Ascending aorta (tissue), 2 donors: ENCODE data around the gene CMPK2. TPM values are rescaled to one million over a fixed set of nuclear protein-coding genes. Genes with fewer than 3 reads are reported as not detected.

ENCODE experiments used
- DNase-seq, 2 donors: peaks; one replicate each; pipeline ENCODE4 v3.0.0-alpha.2; 2019; ENCODE audit warnings: low spot score in 2 of 2
- H3K27ac ChIP-seq, 2 donors: fragments of 200-600 bp; sonication (generic); one replicate each; pipeline ENCODE4 v1.5.1; 2016 to 2017; ENCODE audit warnings: mild to moderate bottlenecking in 1 of 2
- H3K27me3 ChIP-seq: fragments of 200-600 bp; sonication (generic); one replicate; pipeline ENCODE4 v1.5.1; 2017
- H3K36me3 ChIP-seq, 2 donors: fragments of 200-600 bp; sonication (generic); one replicate each; pipeline ENCODE4 v1.5.1; 2016
- H3K4me1 ChIP-seq, 2 donors: fragments of 200-600 bp; sonication (generic); one replicate each; pipeline ENCODE4 v1.5.1; 2016 to 2017; ENCODE audit warnings: mild to moderate bottlenecking in 1 of 2
- H3K4me3 ChIP-seq, 2 donors: fragments of 200-600 bp; sonication (generic); one replicate each; pipeline ENCODE4 v1.5.1; 2016 to 2017; ENCODE audit warnings: mild to moderate bottlenecking in 1 of 2
- H3K9me3 ChIP-seq, 2 donors: fragments of 200-600 bp; sonication (generic); one replicate each; pipeline ENCODE4 v1.5.1; 2016
- intact Hi-C: fragments of 100-400 bp; cut with DNase I; formaldehyde crosslinking; loops from one replicate; pipeline ENCODE4 v1.15.1; 2023
- total RNA-seq: library from RNA; depleted of rRNA; stranded (reverse); fragments of >200 nt; gene quantifications from one replicate; pipeline ENCODE4 v1.1.0, GENCODE V29; 2016
- TF ChIP-seq, protein P1 (sequence below), 3 experiments: fragments of 200-600 bp in 2 of 3; fragments of 450-650 bp in 1 of 3; sonication (generic) in 2 of 3; IDR thresholded peaks; one replicate each; pipeline ENCODE4 v1.5.1; 2016 to 2019; ENCODE audit warnings: antibody characterized with exemption in 3 of 3, mild to moderate bottlenecking in 1 of 3, moderate library complexity in 1 of 3

Gene CMPK2
- total RNA-seq, 1 donor from 2014 or later = 9.4 TPM

DNA sequence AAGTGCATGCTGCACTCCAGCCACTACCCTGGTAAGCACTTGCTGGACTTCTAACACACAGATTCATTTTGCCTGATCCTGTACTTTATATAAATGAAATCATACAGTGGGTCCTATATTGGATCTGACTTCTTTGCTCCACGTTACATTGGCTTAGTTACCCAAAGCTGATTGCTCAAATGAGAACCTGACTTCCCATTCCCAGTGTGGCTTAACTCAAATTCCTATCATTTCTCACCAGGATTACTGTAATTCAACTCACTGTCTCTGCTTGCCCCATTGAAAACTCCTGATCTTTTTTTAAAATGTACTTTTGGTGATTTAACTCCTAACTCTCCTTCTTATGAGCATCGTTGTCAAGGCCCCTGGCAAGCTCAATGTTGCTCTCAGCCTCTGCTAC is 13.3 kb upstream of the CMPK2 start:
- Histone ChIP-seq H3K36me3 (no peaks in the 10 kb centered on the region), H3K27ac (no peak overlapping the region), H3K4me1 (peaks cover 0 to 9% of the 10 kb centered on the region in 2 donors), H3K4me3 (peak overlapping the region in 1 of 2 donors; percentile 63), H3K9me3 (no peaks in the 10 kb centered on the region), H3K27me3 (no peaks in the 10 kb centered on the region)
- intact Hi-C loops = no loop called here
- no peak for DNase-seq
- TF ChIP-seq, protein P1, sequence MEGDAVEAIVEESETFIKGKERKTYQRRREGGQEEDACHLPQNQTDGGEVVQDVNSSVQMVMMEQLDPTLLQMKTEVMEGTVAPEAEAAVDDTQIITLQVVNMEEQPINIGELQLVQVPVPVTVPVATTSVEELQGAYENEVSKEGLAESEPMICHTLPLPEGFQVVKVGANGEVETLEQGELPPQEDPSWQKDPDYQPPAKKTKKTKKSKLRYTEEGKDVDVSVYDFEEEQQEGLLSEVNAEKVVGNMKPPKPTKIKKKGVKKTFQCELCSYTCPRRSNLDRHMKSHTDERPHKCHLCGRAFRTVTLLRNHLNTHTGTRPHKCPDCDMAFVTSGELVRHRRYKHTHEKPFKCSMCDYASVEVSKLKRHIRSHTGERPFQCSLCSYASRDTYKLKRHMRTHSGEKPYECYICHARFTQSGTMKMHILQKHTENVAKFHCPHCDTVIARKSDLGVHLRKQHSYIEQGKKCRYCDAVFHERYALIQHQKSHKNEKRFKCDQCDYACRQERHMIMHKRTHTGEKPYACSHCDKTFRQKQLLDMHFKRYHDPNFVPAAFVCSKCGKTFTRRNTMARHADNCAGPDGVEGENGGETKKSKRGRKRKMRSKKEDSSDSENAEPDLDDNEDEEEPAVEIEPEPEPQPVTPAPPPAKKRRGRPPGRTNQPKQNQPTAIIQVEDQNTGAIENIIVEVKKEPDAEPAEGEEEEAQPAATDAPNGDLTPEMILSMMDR (IDR thresholded peaks at IDR 0.05) = no peak

DNA sequence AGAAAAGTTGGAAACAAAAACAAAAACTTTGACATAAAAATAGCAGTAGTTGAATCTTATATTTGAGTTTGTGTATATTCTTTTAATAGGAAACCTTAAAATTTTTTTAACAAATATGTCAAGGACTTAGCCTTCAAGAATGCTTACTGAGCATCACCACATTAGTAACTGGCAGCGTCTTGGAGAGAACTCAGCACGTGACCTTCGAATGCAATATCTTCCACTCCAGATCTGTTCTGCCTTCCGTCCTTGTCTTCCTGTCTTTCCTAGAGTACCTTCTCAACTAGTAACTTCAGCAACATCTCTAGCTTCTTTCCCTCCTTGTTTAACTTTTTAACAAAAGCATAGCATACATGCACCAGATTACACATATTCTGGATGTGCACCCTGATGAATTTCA is 12.8 kb upstream of the CMPK2 start:
- DNase-seq = no peak
- intact Hi-C loops = no loop called here
- no peaks in the 10 kb centered on the region for H3K36me3 ChIP-seq
- H3K9me3 ChIP-seq = no peaks in the 10 kb centered on the region
- H3K27me3 ChIP-seq = no peaks in the 10 kb centered on the region
- TF ChIP-seq, protein P1 (IDR thresholded peaks at IDR 0.05) = no peak
- H3K27ac ChIP-seq = no peak overlapping the region
- peak overlapping the region in 1 of 2 donors; percentile 63 for H3K4me3 ChIP-seq
- H3K4me1 ChIP-seq = peaks cover 0 to 9% of the 10 kb centered on the region in 2 donors

DNA sequence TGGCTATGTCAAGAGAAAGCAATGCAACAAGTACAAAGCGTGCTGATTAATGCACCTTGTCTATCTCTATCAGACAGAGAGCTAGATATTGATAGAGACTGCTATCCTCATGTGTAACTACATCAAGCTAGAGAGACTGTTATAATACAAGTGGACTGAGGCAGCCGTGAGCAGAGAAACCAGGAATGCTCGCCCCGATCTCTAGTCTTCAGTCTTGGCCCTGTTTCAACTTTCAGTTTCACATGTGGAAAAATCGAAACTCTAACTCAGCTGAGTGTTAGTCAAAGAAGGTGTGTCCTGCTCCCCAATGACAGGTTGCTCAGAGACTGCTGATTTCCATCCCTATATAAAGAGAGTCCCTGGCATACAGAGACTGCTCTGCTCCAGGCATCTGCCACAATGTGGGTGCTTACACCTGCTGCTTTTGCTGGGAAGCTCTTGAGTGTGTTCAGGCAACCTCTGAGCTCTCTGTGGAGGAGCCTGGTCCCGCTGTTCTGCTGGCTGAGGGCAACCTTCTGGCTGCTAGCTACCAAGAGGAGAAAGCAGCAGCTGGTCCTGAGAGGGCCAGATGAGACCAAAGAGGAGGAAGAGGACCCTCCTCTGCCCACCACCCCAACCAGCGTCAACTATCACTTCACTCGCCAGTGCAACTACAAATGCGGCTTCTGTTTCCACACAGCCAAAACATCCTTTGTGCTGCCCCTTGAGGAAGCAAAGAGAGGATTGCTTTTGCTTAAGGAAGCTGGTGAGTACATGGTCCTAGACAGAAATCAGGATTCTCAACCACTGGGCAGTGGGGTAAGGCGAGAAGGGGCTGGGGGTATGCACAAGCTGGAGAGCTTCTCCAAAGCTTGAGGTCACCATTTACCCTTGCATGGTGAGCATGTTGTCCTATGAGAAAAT is 11.9 kb upstream of the CMPK2 start, which contains the start of gene RSAD2:
Gene RSAD2 (plus strand): TSS at position 376 of the 903 bp plus-strand sequence. CDS start 24 bp downstream, at position 400.
- peak within 1 kb of the TSS in 1 of 2 donors; percentile 26 for H3K27ac ChIP-seq
- H3K4me3 ChIP-seq = peak within 1 kb of the TSS; percentile 52 to 63
- intact Hi-C loops = no loop called here
- H3K36me3 ChIP-seq = no peaks in the 10 kb centered on the region
- DNase-seq = no peak
- peaks cover 0 to 9% of the 10 kb centered on the region in 2 donors for H3K4me1 ChIP-seq
- TF ChIP-seq, protein P1 (IDR thresholded peaks at IDR 0.05) = no peak
- no peaks in the 10 kb centered on the region for H3K27me3 ChIP-seq
- no peaks in the 10 kb centered on the region for H3K9me3 ChIP-seq

DNA sequence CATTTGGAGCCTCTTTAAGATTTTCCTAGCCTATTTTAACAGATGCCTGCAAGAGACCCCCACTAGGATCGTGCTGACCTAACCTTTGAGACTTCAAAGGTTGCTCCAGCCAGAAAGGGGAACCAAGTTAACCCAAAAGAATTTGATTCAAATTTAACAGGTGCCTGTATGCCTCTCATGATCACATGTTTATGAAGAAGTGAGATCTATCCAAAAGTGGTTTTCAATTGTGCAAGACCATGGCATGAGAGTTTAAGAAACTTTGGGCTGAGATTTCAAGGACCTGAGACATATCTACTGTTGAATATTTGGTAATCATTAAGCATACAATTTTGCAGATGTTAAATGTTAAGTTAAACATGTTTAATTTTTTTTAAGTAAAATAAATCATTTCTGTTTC is 10.6 kb upstream of the CMPK2 start:
- H3K27ac ChIP-seq = no peak overlapping the region
- no peaks in the 10 kb centered on the region for H3K9me3 ChIP-seq
- TF ChIP-seq, protein P1 (IDR thresholded peaks at IDR 0.05) = no peak
- H3K4me3 ChIP-seq = no peak overlapping the region
- H3K4me1 ChIP-seq = peaks cover 0 to 9% of the 10 kb centered on the region in 2 donors
- intact Hi-C loops = no loop called here
- H3K27me3 ChIP-seq = no peaks in the 10 kb centered on the region
- DNase-seq = no peak
- no peaks in the 10 kb centered on the region for H3K36me3 ChIP-seq

DNA sequence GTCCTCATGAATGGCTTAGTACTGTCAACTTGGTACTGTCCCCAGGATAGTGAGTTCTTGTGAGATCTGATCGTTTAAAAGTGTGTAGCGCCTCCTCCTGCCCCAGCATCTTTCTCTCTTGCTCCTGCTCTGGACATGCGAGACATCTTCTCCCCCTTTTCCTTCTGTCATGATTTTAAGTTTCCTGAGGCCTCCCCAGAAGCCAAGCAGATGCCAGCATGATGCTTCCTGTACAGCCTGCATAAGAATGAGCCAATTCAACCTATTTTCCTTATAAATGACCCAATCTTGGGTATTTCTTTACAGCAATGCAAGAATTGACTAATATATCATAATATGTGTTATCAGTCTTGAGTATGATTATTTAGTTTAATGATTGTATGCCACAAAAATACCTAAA is 8.3 kb upstream of the CMPK2 start:
- H3K9me3 ChIP-seq = no peaks in the 10 kb centered on the region
- peaks cover 0 to 9% of the 10 kb centered on the region in 2 donors for H3K4me1 ChIP-seq
- H3K27ac ChIP-seq = no peak overlapping the region
- DNase-seq = no peak
- TF ChIP-seq, protein P1 (IDR thresholded peaks at IDR 0.05) = no peak
- H3K27me3 ChIP-seq = no peaks in the 10 kb centered on the region
- no peak overlapping the region for H3K4me3 ChIP-seq
- no peaks in the 10 kb centered on the region for H3K36me3 ChIP-seq
- intact Hi-C loops = no loop called here
